ENCODE measurements around the gene NUS1.

DNA sequence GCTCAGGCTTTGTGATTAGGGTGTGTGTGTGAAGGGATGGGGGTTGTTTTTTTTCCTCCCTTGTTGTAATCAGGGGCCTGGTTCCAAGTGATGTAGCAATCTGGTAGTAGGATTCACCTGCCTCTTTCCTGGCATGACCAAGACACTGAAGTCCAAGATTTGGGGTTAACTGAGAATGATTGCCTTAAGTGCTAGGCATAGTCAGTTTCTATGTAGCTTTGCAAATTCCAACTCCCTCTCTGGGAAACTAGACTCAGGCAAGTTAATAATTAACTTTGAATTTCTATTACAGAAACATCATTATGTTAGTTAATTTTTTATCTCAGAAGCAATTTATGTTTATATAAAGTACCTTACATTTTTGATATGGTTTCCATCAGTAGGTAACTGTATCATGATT lies 43.6 kb downstream of the NUS1 start:
- TF ChIP-seq, protein P1, sequence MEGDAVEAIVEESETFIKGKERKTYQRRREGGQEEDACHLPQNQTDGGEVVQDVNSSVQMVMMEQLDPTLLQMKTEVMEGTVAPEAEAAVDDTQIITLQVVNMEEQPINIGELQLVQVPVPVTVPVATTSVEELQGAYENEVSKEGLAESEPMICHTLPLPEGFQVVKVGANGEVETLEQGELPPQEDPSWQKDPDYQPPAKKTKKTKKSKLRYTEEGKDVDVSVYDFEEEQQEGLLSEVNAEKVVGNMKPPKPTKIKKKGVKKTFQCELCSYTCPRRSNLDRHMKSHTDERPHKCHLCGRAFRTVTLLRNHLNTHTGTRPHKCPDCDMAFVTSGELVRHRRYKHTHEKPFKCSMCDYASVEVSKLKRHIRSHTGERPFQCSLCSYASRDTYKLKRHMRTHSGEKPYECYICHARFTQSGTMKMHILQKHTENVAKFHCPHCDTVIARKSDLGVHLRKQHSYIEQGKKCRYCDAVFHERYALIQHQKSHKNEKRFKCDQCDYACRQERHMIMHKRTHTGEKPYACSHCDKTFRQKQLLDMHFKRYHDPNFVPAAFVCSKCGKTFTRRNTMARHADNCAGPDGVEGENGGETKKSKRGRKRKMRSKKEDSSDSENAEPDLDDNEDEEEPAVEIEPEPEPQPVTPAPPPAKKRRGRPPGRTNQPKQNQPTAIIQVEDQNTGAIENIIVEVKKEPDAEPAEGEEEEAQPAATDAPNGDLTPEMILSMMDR (IDR thresholded peaks at IDR 0.05), result no peak
- TF ChIP-seq POLR2A (IDR thresholded peaks at IDR 0.05), result no peak

Measured in uterus (tissue), 2 donors.